HEK293 (cell line): ENCODE measurements around the gene PYROXD2.
A peak's percentile ranks its signal among the peaks of the same experiment; 100 is the strongest.
"Not testable (repeated sequence)": the region's sequence is repeated elsewhere in the genome, so short reads cannot be mapped to it uniquely, and the experiment has no call there.

Source experiments
- CTCF ChIA-PET: fragments of 350-600 bp; formaldehyde crosslinking; extraction: SDS; loops from one replicate; lab custom pipeline; 2021; ENCODE audit warnings: antibody characterized with exemption; lab: Yijun Ruan, JAX
- POLR2A ChIA-PET: fragments of 300-600 bp; formaldehyde crosslinking; extraction: SDS; loops from one replicate; lab custom pipeline; 2020; ENCODE audit warnings: antibody characterized with exemption, inconsistent platforms; lab: Yijun Ruan, JAX
- H3K27ac ChIP-seq: fragments of 200-500 bp; sonication (Bioruptor generic); 2 replicates; pipeline ENCODE4 v1.5.1; 2014; ENCODE audit warnings: low read depth, low read length, control low read depth, inconsistent platforms; ENCODE audit errors: extremely low read depth
- H3K36me3 ChIP-seq, 2 experiments: fragments of 200-500 bp in 1 of 2; sonication (Bioruptor generic) in 1 of 2; 1 replicate in 1 of 2; 2 replicates in 1 of 2; pipeline ENCODE4 v1.5.1; 2014 to 2017; ENCODE audit warnings: inconsistent platforms in 2 of 2, low read length in 2 of 2; ENCODE audit not compliant: control insufficient read depth in 2 of 2, insufficient read depth in 1 of 2
- H3K4me1 ChIP-seq: fragments of 200-500 bp; sonication (Bioruptor generic); 2 replicates; pipeline ENCODE4 v1.5.1; 2014; ENCODE audit warnings: mild to moderate bottlenecking, low read length, inconsistent platforms; ENCODE audit not compliant: control insufficient read depth, insufficient read depth
- H3K4me3 ChIP-seq: 2 replicates; pipeline ENCODE4 v1.5.1; 2011; ENCODE audit warnings: low read depth, mild to moderate bottlenecking, control low read depth, low read length, moderate library complexity
- H3K9me3 ChIP-seq: fragments of 200-500 bp; sonication (Bioruptor generic); 2 replicates; pipeline ENCODE4 v1.5.1; 2014; ENCODE audit warnings: low read depth, low read length, inconsistent platforms; ENCODE audit not compliant: control insufficient read depth, insufficient read depth
- BCL6B ChIP-seq: fragments of 450-650 bp; formaldehyde crosslinking; IDR thresholded peaks from 2 replicates; pipeline ENCODE4 v1.5.1; 2017; ENCODE audit warnings: missing biosample characterization, missing genetic modification characterization
- MYNN ChIP-seq: fragments of 450-650 bp; formaldehyde crosslinking; IDR thresholded peaks from 2 replicates; pipeline ENCODE4 v1.5.1; 2016; ENCODE audit warnings: missing biosample characterization, missing genetic modification characterization, borderline replicate concordance
- PATZ1 ChIP-seq: fragments of 450-650 bp; formaldehyde crosslinking; IDR thresholded peaks from 2 replicates; pipeline ENCODE4 v1.5.1; 2016; ENCODE audit warnings: missing biosample characterization, missing genetic modification characterization
- PRDM4 ChIP-seq: fragments of 450-650 bp; formaldehyde crosslinking; IDR thresholded peaks from 2 replicates; pipeline ENCODE4 v1.5.1; 2017; ENCODE audit warnings: missing biosample characterization, missing genetic modification characterization
- YY2 ChIP-seq: fragments of 450-650 bp; formaldehyde crosslinking; IDR thresholded peaks from 2 replicates; pipeline ENCODE4 v1.5.1; 2016; ENCODE audit warnings: missing biosample characterization, missing genetic modification characterization
- ZBTB21 ChIP-seq: fragments of 450-650 bp; formaldehyde crosslinking; IDR thresholded peaks from 2 replicates; pipeline ENCODE4 v1.5.1; 2017; ENCODE audit warnings: missing biosample characterization, missing genetic modification characterization
- ZEB2 ChIP-seq: fragments of 450-650 bp; formaldehyde crosslinking; IDR thresholded peaks from 2 replicates; pipeline ENCODE4 v1.5.1; 2016; ENCODE audit warnings: missing biosample characterization, missing genetic modification characterization
- ZFP41 ChIP-seq: fragments of 450-650 bp; formaldehyde crosslinking; IDR thresholded peaks from 2 replicates; pipeline ENCODE4 v1.5.1; 2016; ENCODE audit warnings: missing biosample characterization, missing genetic modification characterization, borderline replicate concordance
- ZFP69B ChIP-seq: fragments of 450-650 bp; formaldehyde crosslinking; IDR thresholded peaks from 2 replicates; pipeline ENCODE4 v1.5.1; 2016; ENCODE audit warnings: missing biosample characterization, missing genetic modification characterization
- ZNF112 ChIP-seq: fragments of 450-650 bp; formaldehyde crosslinking; IDR thresholded peaks from 2 replicates; pipeline ENCODE4 v1.5.0; 2017; ENCODE audit warnings: missing biosample characterization, missing genetic modification characterization
- ZNF140 ChIP-seq: fragments of 450-650 bp; formaldehyde crosslinking; IDR thresholded peaks from 2 replicates; pipeline ENCODE4 v1.5.1; 2016; ENCODE audit warnings: missing biosample characterization, missing genetic modification characterization
- ZNF239 ChIP-seq: fragments of 450-650 bp; formaldehyde crosslinking; IDR thresholded peaks from 2 replicates; pipeline ENCODE4 v1.5.1; 2016; ENCODE audit warnings: missing biosample characterization, missing genetic modification characterization
- ZNF248 ChIP-seq: fragments of 450-650 bp; formaldehyde crosslinking; IDR thresholded peaks from 2 replicates; pipeline ENCODE4 v1.5.1; 2017; ENCODE audit warnings: missing biosample characterization, missing genetic modification characterization
- ZNF335 ChIP-seq: fragments of 450-650 bp; formaldehyde crosslinking; conservative IDR thresholded peaks from 2 replicates; pipeline ENCODE4 v1.5.1; 2016; ENCODE audit warnings: missing biosample characterization, missing genetic modification characterization
- ZNF354C ChIP-seq: fragments of 450-650 bp; formaldehyde crosslinking; IDR thresholded peaks from 2 replicates; pipeline ENCODE4 v1.5.1; 2016; ENCODE audit warnings: missing biosample characterization, missing genetic modification characterization, low read depth, borderline replicate concordance
- ZNF510 ChIP-seq: fragments of 450-650 bp; formaldehyde crosslinking; IDR thresholded peaks from 2 replicates; pipeline ENCODE4 v1.5.1; 2018; ENCODE audit warnings: mild to moderate bottlenecking, missing genetic modification characterization, missing biosample characterization; ENCODE audit not compliant: insufficient replicate concordance
- ZNF664 ChIP-seq: fragments of 450-650 bp; formaldehyde crosslinking; IDR thresholded peaks from 2 replicates; pipeline ENCODE4 v1.5.1; 2016; ENCODE audit warnings: missing biosample characterization, missing genetic modification characterization
- ZNF677 ChIP-seq: fragments of 450-650 bp; IDR thresholded peaks from 2 replicates; pipeline ENCODE4 v1.5.0; 2018; ENCODE audit warnings: missing biosample characterization, mild to moderate bottlenecking, missing genetic modification characterization, moderate library complexity
- TF ChIP-seq, protein P1 (sequence below): fragments of 450-650 bp; formaldehyde crosslinking; IDR thresholded peaks from 2 replicates; pipeline ENCODE4 v1.5.1; 2016; ENCODE audit warnings: missing biosample characterization, missing genetic modification characterization

The PYROXD2 gene

DNA sequence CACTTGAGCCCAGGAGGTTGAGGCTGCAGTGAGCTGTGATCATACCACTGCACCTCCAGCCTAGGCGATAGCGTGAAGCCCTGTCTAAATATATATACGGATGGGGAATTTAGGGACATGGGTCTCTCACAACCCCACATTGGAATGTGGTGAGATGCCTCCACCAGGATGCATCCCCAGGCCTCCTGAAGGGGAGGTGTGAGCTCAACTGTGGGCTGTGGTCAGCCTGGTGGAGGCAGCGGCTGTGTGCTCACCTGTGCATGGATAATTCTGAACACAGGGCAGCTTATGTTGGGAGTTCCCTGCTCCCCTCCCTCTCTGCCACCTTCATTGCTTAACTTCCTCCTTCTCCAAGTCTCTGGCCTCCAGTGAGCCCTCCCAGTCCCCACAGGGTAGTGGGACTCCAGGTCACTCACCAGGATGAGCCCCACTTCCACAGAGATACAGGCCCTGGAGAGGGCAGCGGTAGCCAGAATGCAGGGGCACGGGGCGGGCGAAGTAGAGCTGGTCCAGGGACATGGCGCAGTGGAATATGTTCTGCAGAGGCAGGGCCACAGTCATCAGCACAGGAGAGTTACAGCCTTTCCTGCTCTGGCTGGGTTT, 30.4 kb downstream of the PYROXD2 start (continued):
- TF ChIP-seq ZFP41, result no peak
- no peak for TF ChIP-seq MYNN (tag by site-specific recombination)
- no peak for TF ChIP-seq ZNF140 (tag by site-specific recombination)
- TF ChIP-seq, all 188 proteins: peak for 0

DNA sequence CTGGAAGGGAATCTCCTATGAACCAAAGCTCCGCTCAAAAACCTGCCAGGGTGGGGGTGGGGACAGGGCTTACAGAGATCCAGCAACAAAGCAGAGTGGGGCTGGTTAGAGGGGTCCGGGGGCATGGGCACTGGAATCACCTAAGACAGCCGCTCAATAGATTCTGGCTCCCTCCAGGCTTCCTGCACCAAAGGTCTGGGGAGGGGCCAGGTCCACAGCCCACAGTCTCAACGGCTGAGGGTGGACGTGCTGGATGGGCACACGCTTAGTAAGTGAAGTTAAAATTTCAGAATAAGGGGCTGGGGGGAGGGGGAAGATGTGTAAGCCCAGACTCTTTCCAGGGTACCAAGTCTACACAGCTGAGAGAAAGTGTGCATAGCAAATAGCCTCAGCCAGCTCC, 31.1 kb downstream of the PYROXD2 start:
- Histone ChIP-seq H3K9me3 (no peaks in the 10 kb centered on the region), H3K36me3 (no peaks in the 10 kb centered on the region), H3K4me3 (no peak overlapping the region), H3K4me1 (no peaks in the 10 kb centered on the region), H3K27ac (no peak overlapping the region)
- POLR2A ChIA-PET, result no interaction called here
- TF ChIP-seq, protein P1, sequence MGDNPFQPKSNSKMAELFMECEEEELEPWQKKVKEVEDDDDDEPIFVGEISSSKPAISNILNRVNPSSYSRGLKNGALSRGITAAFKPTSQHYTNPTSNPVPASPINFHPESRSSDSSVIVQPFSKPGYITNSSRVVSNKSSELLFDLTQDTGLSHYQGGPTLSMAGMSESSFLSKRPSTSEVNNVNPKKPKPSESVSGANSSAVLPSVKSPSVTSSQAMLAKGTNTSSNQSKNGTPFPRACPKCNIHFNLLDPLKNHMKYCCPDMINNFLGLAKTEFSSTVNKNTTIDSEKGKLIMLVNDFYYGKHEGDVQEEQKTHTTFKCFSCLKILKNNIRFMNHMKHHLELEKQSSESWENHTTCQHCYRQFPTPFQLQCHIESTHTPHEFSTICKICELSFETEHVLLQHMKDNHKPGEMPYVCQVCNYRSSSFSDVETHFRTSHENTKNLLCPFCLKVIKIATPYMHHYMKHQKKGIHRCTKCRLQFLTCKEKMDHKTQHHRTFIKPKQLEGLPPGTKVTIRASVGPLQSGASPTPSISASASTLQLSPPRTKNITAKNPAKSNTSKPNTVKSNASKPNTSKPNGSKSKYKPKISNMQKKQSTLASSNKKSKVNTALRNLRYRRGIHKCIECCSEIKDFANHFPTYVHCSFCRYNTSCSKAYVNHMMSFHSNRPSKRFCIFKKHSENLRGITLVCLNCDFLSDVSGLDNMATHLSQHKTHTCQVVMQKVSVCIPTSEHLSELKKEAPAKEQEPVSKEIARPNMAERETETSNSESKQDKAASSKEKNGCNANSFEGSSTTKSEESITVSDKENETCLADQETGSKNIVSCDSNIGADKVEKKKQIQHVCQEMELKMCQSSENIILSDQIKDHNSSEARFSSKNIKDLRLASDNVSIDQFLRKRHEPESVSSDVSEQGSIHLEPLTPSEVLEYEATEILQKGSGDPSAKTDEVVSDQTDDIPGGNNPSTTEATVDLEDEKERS (tag by site-specific recombination), result no peak
- TF ChIP-seq PATZ1 (no peak), ZEB2 (tag by site-specific recombination) (no peak), ZNF677 (tag by site-specific recombination) (no peak), PRDM4 (tag by site-specific recombination) (no peak), ZNF510 (tag by site-specific recombination) (no peak), ZBTB21 (no peak)
- CTCF ChIA-PET, result interaction anchor here (0.7 kb wide), 1 partner anchor 343 kb away, joined by 3 read pairs; no protein-coding TSS in a partner anchor

DNA sequence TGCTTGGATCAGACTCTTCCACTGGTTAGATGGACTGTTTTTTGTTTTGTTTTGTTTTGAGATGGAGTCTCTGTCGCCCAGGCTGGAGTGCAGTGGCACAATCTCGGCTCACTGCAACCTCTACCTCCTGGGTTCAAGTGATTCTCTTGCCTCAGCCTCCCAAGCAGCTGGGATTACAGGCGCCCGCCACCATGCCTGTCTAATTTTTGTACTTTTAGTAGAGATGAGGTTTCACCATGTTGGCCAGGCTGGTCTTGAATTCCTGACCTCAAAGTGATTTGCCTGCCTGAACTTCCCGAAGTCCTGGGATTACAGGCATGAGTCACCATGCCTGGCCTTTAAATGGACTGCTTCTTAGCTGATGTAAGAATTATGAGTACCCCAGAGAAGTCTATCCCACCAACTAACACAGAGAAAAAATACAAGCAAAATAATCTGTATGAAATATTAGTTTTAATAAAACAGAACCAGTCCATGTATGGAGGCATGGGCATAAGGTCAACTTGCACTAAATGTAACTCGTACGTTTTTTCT, 31.8 kb downstream of the PYROXD2 start:
- CTCF ChIA-PET, result interaction anchor here (0.6 to 0.8 kb wide), 2 partner anchors 11 to 468 kb away, joined by 3 read pairs; no protein-coding TSS in a partner anchor
- peak; percentile 62 for TF ChIP-seq ZNF335 (tag by site-specific recombination)
- POLR2A ChIA-PET, H3K4me1 ChIP-seq, H3K4me3 ChIP-seq, H3K36me3 ChIP-seq, H3K27ac ChIP-seq, H3K9me3 ChIP-seq: not testable (repeated sequence)

DNA sequence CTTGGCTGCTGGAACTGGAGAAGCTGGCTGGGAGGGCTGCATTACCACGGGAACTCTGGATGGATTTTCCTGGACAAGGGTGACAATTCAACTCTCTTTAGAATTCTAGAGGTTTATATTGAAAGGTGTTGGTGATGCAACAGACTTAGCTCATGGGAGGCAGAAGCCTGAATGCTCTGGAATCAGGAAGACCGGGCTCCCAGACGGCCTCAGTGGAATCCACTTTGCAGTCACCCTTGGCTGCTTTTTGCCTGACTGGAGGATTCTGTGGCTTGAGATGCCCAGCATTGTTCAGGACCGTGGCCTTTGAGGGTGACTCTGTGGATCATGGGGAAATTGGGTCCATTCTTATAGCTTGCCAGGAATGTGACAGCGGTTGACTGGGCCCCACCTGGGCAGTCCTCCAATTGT, 32.3 kb downstream of the PYROXD2 start:
- no peaks in the 10 kb centered on the region for H3K36me3 ChIP-seq
- POLR2A ChIA-PET, result no interaction called here
- H3K4me1 ChIP-seq, result no peaks in the 10 kb centered on the region
- no peak overlapping the region for H3K4me3 ChIP-seq
- H3K27ac ChIP-seq, result no peak overlapping the region
- CTCF ChIA-PET, result interaction anchor here (0.6 to 0.8 kb wide), 2 partner anchors 10 to 467 kb away, joined by 3 read pairs; no protein-coding TSS in a partner anchor
- H3K9me3 ChIP-seq, result no peaks in the 10 kb centered on the region
- no peak for TF ChIP-seq YY2 (tag by site-specific recombination)
- TF ChIP-seq ZNF354C, result no peak
- TF ChIP-seq ZNF664, result no peak
- TF ChIP-seq BCL6B, result no peak
- no peak for TF ChIP-seq ZFP69B
- no peak for TF ChIP-seq ZNF248 (tag by site-specific recombination)
- no peak for TF ChIP-seq ZNF239 (tag by site-specific recombination)
- TF ChIP-seq ZNF112 (tag by site-specific recombination), result no peak
- TF ChIP-seq ZEB2 (tag by site-specific recombination), result no peak
